Activated CD4-positive, alpha-beta T cell treated with anti-CD3 and anti-CD28 coated beads for 48 hours (primary cell): ENCODE data around the gene SPINDOC.
"Not testable (repeated sequence)": the region's sequence is repeated elsewhere in the genome, so short reads cannot be mapped to it uniquely, and the experiment has no call there.

Experiments used
- DNase-seq: peaks from one replicate; pipeline ENCODE4 v3.0.0-alpha.2; 2020

SPINDOC gene

GRCh38 chr11:63858628-63859550 lies 45.6 kb downstream of the SPINDOC start:
- no peak for DNase-seq

- DNase-seq, result no peak
Observed at GRCh38 chr11:63862923-63863322, 49.7 kb downstream of the SPINDOC start.

GRCh38 chr11:63863620-63864019 lies 50.4 kb downstream of the SPINDOC start:
- not testable (repeated sequence) for DNase-seq

- peak; percentile 89 for DNase-seq
Observed at GRCh38 chr11:63866211-63866610, 53.0 kb downstream of the SPINDOC start.

- DNase-seq, result no peak
Observed at GRCh38 chr11:63867511-63867910, 54.3 kb downstream of the SPINDOC start.

- DNase-seq, result no peak
Observed at GRCh38 chr11:63868399-63869064, 55.3 kb downstream of the SPINDOC start.

GRCh38 chr11:63869171-63869591 lies 55.9 kb downstream of the SPINDOC start:
- DNase-seq, result no peak

- DNase-seq, result no peak
Observed at GRCh38 chr11:63869683-63870082, 56.4 kb downstream of the SPINDOC start.

- no peak for DNase-seq
Observed at GRCh38 chr11:63870351-63871140, 57.3 kb downstream of the SPINDOC start.

- DNase-seq, result peak; percentile 46
Observed at GRCh38 chr11:63871962-63872799, 58.9 kb downstream of the SPINDOC start.

GRCh38 chr11:63872800-63873197 lies 59.5 kb downstream of the SPINDOC start:
- no peak for DNase-seq

GRCh38 chr11:63873311-63873710 lies 60.1 kb downstream of the SPINDOC start:
- DNase-seq, result no peak

GRCh38 chr11:63874511-63874910 lies 61.3 kb downstream of the SPINDOC start:
- no peak for DNase-seq

- no peak for DNase-seq
Observed at GRCh38 chr11:63875506-63876065, 62.3 kb downstream of the SPINDOC start.

GRCh38 chr11:63876616-63877015 lies 63.4 kb downstream of the SPINDOC start:
- no peak for DNase-seq
